ENCODE results near the gene CWF19L1.
"Not testable (repeated sequence)": the region's sequence is repeated elsewhere in the genome, so short reads cannot be mapped to it uniquely, and the experiment has no call there.

The CWF19L1 gene

DNA sequence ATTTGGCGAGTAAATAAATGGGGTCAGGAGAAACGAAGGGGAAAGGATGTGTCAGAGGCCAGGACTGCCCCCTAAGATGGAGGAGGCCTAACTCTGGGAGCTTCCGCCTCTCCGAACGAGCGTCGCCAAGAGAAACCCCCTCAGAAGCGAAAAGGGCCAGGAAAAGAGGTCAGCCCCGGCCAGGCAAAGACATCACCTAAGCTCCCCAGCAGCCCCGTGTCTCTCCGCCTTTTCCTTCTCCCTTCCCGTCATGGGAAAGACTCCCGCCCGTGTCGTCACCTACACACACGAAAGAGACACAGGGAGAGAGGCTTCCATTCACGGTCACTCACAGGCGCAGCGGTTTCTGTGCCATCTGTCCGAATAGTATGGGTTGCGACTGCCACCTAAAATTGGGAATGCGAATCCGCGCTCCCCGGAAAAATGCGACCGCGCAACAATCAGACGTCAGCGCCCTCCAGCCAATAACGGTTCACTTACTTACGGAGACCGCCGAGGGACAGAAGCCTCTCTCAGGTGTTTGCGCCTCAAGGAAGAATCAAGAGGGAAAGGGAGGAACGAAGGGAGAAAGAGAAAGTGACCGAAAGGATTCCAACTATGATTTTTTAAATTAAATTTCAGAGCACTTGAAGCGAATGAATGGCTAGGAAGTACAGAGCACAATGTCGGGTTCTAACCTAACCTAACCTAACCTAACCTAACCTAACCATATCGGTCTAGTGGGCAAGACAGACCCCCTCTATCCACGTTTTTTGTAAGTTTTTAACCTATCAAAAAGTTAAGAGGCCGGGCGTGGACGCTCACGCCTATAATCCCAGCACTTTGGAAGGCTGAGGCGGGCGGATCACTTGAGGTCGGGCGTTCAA is at the start of gene CWF19L1:
Gene CWF19L1, minus strand, starts transcription at position 400 of the 866 bp plus-strand sequence. Its CDS starts 45 bp downstream, at position 355.
- FAIRE-seq, result no peak

DNA sequence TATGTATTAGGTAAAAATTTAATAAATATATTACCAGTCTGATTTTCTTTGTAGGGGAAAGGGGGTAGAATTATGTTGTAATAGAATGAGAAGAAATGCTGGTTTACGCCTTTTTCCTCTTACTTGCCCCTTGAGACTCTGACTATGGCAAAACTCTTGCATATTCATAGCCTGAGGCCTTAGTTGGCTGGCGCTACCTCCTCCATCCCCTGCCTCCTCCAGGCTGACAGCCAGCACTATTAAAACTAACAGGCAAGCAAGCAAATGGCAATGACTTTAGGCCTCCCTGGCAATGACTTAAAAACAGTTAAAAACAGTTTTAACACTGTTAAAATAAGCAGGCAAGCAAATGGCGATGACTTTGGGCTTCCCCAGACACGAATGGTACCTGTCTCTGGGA is 48.2 kb upstream of the CWF19L1 start:
- FAIRE-seq, result no peak

- no peak for FAIRE-seq
These were observed 43.9 kb upstream of the CWF19L1 start for GRCh38 chr10:100311298-100311697.

- FAIRE-seq, result no peak
These were observed 40.2 kb upstream of the CWF19L1 start for GRCh38 chr10:100307684-100308083.

DNA sequence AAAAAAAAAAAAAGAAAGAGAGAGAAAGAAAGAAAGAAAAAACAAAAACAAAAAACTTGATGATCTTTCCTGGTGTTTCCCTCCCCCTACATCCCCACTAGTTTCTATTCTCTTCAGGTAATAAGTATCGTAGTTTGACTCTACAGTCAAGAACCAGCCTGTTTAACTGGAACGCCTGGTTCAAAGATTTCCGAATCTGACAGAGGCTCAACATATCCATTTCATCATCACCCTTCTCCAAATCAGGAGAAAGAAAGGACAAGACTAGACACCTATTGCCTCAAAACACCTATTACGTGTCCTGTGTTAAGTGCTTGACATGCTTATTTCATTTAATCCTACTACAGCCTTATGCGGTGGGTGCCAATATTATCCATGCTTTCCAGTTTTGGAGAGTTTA is 39.4 kb upstream of the CWF19L1 start:
- FAIRE-seq, result no peak

DNA sequence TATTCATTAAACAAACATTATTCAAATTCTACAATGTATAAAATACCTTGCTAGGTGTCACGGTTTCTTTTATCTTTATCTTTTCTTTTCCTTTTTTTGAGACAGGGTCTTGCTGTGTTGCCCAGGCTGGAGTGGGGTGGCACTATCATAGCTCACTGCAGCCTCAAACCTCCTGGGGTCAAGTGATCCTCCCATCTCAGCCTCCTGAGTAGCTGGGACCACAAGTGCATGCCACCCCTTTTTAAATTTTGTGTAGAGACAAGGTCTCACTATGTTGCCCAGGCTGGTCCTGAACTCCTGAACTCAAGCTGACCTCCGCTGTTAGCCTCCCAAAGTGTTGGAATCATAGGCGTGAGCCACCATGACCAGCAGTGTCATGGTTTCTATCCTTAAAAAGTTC is 37.0 kb upstream of the CWF19L1 start:
- FAIRE-seq, result no peak

DNA sequence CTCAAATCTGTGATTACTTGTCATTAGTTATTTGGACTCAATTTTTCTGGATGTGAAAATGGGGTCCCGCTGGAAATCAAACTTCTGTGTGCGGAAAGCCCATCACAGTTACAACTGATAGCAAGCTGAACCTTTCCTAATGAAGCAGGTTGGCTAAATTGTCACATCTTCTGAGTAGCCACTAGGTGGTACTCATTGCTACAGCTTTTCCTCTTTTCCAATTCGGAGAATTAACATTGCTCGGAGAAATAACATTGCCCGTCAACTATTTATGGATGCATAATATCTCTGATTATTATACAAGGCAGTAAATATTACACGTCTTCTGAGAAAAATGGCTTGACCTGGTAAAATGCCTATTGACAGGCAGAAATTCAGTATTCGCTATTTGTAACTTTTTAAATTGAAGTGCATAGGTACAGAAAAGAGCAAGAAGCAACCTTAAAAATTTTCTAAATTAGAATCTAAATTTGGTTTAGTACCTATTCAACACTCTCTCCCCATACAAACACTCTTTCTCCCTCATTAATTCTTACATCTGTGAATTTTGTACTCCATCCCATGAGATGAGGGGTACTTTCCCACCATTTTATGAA is 36.4 kb upstream of the CWF19L1 start:
- no peak for FAIRE-seq

DNA sequence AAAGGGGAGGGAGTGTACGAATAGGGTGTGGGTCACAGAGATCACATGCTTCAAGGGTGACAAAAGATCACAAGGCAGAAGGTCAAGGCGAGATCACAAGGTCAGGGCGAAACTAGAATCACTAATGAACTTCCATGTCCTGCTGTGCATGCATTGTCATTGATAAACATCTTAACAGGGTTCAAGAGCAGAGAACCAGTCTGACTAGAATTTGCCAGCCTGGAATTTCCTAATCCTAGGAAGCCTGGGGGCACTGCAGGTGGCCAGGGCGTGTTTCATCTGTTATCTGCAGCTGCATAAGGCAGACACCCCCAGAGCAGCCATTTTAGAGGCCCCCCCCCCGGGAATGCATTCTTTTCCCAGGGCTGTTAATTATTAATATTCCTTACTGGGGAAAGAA is 33.7 kb upstream of the CWF19L1 start:
- not testable (repeated sequence) for FAIRE-seq

DNA sequence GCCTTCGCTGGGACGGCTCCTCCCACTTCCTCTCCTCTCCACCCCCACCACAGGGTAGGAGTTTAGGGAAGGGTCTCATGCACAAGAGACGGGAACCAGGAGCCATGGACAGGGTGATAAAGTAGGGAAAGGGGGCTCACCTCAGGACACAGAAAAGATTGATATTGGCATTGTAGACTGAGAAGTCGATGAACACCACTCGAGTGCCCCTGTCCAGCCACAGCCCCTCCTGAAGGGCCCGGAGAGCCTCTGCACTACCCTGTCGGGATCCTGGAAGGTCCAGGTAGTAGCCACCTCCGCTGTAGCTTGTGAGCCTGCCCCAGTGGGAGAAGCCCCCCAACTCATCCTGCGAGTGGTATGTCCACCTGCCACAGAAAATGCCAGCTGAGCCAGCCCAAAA is 29.8 kb upstream of the CWF19L1 start:
- no peak for FAIRE-seq

GRCh38 chr10:100293066-100293465 is 25.6 kb upstream of the CWF19L1 start:
- no peak for FAIRE-seq

GRCh38 chr10:100292300-100292699 is 24.9 kb upstream of the CWF19L1 start:
- FAIRE-seq, result not testable (repeated sequence)

DNA sequence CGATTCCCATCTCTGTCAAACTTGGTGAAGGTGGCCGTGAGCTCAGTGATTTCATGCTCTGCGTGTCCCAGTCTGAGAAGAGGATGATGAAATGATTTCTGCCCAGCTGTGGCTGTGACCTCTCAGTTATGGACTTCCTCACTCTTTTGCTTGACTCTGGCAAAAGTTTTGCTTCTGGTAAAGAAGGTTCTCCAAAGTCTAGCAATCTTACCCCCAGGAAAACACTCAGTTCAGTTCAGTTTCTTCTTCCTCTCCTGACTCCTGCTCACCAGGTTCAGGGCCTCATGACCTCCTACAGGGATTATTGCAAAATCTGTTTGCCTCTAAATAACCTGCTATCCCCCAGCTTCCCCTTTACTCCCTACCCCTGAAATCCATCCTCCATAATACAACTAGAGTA is 23.9 kb upstream of the CWF19L1 start:
- FAIRE-seq, result no peak

DNA sequence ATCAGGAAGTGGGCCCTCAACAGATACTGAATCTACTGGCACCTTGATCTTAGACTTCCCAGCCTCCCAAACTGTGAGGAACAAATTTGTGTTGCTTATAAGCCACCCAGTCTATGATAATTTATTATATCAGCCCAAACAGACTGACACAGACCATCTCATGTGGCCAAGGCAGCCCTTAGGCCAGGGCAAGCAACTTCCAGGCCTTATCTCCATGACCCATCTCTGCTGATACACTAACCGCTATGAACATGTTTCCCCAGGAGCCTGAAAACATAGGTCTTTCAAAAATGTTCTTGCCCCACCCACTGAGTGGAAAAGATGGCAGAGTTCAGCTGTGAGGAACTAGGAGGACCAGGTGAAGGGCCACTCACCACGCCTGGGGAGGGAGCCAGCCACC is 22.2 kb upstream of the CWF19L1 start:
- no peak for FAIRE-seq

GRCh38 chr10:100288196-100288595 is 20.8 kb upstream of the CWF19L1 start:
- no peak for FAIRE-seq

GRCh38 chr10:100287756-100288155 is 20.3 kb upstream of the CWF19L1 start:
- FAIRE-seq, result no peak

DNA sequence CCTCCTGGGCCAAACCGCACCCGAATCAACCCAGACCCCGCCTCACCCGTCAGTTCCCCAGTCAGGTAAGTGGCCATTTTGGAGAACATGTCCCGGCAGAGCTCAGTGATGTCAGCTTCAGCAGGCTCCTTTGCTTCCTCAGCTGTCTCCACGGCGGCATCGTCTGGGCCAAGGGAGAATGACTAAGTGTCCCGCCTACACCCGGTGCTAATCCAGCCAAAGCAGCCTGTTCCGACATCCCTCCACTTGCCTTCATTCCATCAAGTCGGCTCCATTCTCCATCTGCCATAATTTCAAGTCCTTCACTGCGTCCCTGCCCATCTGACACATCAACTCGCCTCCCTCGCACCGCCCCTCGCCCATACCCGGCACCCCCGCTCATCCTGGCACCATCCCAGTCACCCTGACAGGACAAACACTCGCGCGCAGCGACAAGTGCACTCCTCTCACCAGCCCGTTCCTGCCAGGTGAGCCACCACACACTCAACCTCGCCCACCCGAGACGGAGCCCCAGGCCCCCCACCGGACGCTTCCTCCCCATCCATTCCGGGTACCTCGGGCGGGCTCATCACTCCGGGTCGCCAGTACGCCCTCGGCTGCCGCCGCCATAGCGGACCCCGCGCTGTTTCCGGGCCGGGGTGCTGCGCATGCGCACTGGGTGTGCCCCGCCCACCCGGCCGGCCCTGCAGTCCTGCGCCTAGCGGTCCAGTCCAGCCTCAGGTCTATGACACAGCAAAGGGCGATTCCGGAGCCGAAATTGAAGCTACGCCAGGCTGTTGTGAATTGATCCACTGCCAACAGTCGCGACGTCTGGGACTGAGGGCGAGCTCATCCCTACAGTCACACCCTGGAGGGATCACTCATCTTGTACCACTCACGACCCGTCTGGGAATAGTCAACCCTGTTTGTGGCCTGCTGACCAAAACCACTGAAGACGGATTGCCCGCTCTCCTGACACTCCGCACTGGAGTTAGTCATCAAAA is 18.9 kb upstream of the CWF19L1 start, which contains the start of gene BLOC1S2:
Gene BLOC1S2, minus strand, starts transcription at position 630 of the 983 bp plus-strand sequence. Its CDS starts 21 bp downstream, at position 609.
- no peak for FAIRE-seq

- not testable (repeated sequence) for FAIRE-seq
These were observed 17.9 kb upstream of the CWF19L1 start for GRCh38 chr10:100285326-100285725.

GRCh38 chr10:100282907-100283306 is 15.5 kb upstream of the CWF19L1 start:
- FAIRE-seq, result no peak

DNA sequence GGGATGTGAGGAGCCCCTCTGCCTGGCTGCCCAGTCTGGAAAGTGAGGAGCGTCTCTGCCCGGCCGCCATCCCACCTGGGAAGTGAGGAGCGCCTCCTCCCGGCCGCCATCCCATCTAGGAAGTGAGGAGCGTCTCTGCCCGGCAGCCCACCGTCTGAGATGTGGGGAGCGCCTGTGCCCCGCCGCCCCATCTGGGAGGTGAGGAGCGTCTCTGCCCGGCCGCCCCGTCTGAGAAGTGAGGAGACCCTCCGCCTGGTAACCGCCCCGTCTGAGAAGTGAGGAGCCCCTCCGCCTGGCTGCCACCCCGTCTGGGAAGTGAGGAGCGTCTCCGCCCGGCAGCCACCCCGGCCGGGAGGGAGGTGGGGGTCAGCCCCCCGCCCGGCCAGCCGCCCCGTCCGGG is 9.5 kb upstream of the CWF19L1 start:
- not testable (repeated sequence) for FAIRE-seq

- no peak for FAIRE-seq
These were observed 1.5 kb downstream of the CWF19L1 start for GRCh38 chr10:100265821-100266485.

- FAIRE-seq, result no peak
These were observed 13.2 kb downstream of the CWF19L1 start for GRCh38 chr10:100254191-100254590.

DNA sequence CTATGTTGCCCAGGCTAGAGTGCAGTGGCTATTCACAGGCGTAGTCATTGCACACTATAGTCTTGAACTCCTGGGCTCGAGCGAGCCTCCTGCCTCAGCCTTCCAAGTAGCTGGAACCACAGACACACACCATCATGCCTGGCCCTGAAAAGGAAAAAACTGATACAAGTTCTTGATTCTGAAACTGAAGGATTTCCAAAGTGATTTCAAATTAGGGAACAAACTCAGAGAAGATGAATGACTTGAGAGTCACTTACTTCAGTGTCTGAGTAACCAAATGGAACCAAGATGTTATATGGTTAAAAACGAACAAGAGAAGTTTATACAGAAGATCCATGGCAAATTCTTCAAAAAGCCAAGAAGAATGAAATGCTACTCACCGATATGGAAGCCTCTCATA is 14.4 kb downstream of the CWF19L1 start:
- no peak for FAIRE-seq
